Measurements from ENCODE around the gene ARHGEF4. TPM values are rescaled to one million over a fixed set of nuclear protein-coding genes. Genes with fewer than 3 reads are reported as not detected.

ARHGEF4 gene
- total and polyA plus RNA-seq, 2 experiments from 2014 or later = 4.6 to 16.6 TPM

DNA sequence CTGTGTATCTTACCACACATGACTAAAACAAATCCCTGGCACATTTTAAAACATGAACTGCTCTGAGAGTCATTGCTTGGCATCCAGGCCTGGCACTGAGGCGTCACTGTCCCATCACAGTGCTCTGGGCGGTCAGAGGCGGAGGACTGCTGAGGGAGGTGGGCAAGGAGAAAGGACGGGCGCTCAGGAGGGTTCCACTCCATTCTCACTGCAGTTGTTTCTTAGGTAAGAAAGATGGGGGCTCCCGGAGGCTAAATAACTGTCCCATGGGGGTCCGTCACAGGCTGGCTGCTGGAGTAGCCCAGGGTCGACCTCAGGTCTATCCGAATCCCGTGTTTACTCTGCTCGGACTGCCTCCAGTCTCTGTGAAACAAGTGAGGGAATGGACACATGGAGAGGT is 139.0 kb downstream of the ARHGEF4 start:
- H3K27me3 Mint-ChIP-seq (ENCODE audit: insufficient read depth, low read depth, poor library complexity) = peaks cover 2% of the 10 kb centered on the region
- H2AFZ ChIP-seq = no peak overlapping the region
- H3K4me1 ChIP-seq (ENCODE audit: insufficient read depth) = no peaks in the 10 kb centered on the region
- no peak for TF ChIP-seq ZNF114 (CRISPR knock-in tag; IDR thresholded peaks at IDR 0.05)
- TF ChIP-seq, protein P1, sequence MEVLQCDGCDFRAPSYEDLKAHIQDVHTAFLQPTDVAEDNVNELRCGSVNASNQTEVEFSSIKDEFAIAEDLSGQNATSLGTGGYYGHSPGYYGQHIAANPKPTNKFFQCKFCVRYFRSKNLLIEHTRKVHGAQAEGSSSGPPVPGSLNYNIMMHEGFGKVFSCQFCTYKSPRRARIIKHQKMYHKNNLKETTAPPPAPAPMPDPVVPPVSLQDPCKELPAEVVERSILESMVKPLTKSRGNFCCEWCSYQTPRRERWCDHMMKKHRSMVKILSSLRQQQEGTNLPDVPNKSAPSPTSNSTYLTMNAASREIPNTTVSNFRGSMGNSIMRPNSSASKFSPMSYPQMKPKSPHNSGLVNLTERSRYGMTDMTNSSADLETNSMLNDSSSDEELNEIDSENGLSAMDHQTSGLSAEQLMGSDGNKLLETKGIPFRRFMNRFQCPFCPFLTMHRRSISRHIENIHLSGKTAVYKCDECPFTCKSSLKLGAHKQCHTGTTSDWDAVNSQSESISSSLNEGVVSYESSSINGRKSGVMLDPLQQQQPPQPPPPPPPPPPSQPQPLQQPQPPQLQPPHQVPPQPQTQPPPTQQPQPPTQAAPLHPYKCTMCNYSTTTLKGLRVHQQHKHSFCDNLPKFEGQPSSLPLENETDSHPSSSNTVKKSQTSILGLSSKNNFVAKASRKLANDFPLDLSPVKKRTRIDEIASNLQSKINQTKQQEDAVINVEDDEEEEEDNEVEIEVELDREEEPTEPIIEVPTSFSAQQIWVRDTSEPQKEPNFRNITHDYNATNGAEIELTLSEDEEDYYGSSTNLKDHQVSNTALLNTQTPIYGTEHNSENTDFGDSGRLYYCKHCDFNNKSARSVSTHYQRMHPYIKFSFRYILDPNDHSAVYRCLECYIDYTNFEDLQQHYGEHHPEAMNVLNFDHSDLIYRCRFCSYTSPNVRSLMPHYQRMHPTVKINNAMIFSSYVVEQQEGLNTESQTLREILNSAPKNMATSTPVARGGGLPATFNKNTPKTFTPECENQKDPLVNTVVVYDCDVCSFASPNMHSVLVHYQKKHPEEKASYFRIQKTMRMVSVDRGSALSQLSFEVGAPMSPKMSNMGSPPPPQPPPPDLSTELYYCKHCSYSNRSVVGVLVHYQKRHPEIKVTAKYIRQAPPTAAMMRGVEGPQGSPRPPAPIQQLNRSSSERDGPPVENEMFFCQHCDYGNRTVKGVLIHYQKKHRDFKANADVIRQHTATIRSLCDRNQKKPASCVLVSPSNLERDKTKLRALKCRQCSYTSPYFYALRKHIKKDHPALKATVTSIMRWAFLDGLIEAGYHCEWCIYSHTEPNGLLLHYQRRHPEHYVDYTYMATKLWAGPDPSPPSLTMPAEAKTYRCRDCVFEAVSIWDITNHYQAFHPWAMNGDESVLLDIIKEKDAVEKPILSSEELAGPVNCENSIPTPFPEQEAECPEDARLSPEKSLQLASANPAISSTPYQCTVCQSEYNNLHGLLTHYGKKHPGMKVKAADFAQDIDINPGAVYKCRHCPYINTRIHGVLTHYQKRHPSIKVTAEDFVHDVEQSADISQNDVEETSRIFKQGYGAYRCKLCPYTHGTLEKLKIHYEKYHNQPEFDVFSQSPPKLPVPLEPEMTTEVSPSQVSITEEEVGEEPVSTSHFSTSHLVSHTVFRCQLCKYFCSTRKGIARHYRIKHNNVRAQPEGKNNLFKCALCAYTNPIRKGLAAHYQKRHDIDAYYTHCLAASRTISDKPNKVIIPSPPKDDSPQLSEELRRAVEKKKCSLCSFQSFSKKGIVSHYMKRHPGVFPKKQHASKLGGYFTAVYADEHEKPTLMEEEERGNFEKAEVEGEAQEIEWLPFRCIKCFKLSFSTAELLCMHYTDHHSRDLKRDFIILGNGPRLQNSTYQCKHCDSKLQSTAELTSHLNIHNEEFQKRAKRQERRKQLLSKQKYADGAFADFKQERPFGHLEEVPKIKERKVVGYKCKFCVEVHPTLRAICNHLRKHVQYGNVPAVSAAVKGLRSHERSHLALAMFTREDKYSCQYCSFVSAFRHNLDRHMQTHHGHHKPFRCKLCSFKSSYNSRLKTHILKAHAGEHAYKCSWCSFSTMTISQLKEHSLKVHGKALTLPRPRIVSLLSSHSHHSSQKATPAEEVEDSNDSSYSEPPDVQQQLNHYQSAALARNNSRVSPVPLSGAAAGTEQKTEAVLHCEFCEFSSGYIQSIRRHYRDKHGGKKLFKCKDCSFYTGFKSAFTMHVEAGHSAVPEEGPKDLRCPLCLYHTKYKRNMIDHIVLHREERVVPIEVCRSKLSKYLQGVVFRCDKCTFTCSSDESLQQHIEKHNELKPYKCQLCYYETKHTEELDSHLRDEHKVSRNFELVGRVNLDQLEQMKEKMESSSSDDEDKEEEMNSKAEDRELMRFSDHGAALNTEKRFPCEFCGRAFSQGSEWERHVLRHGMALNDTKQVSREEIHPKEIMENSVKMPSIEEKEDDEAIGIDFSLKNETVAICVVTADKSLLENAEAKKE (CRISPR knock-in tag; IDR thresholded peaks at IDR 0.05) = no peak
- no peak for TF ChIP-seq JUNB (IDR thresholded peaks at IDR 0.05; ENCODE audit: unreplicated experiment)
- TF ChIP-seq NANOG (IDR thresholded peaks at IDR 0.05; ENCODE audit: borderline replicate concordance) = no peak
- TF ChIP-seq, protein P2, sequence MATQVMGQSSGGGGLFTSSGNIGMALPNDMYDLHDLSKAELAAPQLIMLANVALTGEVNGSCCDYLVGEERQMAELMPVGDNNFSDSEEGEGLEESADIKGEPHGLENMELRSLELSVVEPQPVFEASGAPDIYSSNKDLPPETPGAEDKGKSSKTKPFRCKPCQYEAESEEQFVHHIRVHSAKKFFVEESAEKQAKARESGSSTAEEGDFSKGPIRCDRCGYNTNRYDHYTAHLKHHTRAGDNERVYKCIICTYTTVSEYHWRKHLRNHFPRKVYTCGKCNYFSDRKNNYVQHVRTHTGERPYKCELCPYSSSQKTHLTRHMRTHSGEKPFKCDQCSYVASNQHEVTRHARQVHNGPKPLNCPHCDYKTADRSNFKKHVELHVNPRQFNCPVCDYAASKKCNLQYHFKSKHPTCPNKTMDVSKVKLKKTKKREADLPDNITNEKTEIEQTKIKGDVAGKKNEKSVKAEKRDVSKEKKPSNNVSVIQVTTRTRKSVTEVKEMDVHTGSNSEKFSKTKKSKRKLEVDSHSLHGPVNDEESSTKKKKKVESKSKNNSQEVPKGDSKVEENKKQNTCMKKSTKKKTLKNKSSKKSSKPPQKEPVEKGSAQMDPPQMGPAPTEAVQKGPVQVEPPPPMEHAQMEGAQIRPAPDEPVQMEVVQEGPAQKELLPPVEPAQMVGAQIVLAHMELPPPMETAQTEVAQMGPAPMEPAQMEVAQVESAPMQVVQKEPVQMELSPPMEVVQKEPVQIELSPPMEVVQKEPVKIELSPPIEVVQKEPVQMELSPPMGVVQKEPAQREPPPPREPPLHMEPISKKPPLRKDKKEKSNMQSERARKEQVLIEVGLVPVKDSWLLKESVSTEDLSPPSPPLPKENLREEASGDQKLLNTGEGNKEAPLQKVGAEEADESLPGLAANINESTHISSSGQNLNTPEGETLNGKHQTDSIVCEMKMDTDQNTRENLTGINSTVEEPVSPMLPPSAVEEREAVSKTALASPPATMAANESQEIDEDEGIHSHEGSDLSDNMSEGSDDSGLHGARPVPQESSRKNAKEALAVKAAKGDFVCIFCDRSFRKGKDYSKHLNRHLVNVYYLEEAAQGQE (IDR thresholded peaks at IDR 0.05; ENCODE audit: unreplicated experiment) = no peak
- no peak for TF ChIP-seq EZH2phosphoT487 (IDR thresholded peaks at IDR 0.05; ENCODE audit: unreplicated experiment)
- no peak for TF ChIP-seq STAT1 (IDR thresholded peaks at IDR 0.05; ENCODE audit: unreplicated experiment)
- TF ChIP-seq EZH2 (IDR thresholded peaks at IDR 0.05; ENCODE audit: low read depth, unreplicated experiment) = no peak
- TF ChIP-seq, protein P3, sequence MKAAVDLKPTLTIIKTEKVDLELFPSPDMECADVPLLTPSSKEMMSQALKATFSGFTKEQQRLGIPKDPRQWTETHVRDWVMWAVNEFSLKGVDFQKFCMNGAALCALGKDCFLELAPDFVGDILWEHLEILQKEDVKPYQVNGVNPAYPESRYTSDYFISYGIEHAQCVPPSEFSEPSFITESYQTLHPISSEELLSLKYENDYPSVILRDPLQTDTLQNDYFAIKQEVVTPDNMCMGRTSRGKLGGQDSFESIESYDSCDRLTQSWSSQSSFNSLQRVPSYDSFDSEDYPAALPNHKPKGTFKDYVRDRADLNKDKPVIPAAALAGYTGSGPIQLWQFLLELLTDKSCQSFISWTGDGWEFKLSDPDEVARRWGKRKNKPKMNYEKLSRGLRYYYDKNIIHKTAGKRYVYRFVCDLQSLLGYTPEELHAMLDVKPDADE (IDR thresholded peaks at IDR 0.05) = no peak
- TF ChIP-seq, protein P4, sequence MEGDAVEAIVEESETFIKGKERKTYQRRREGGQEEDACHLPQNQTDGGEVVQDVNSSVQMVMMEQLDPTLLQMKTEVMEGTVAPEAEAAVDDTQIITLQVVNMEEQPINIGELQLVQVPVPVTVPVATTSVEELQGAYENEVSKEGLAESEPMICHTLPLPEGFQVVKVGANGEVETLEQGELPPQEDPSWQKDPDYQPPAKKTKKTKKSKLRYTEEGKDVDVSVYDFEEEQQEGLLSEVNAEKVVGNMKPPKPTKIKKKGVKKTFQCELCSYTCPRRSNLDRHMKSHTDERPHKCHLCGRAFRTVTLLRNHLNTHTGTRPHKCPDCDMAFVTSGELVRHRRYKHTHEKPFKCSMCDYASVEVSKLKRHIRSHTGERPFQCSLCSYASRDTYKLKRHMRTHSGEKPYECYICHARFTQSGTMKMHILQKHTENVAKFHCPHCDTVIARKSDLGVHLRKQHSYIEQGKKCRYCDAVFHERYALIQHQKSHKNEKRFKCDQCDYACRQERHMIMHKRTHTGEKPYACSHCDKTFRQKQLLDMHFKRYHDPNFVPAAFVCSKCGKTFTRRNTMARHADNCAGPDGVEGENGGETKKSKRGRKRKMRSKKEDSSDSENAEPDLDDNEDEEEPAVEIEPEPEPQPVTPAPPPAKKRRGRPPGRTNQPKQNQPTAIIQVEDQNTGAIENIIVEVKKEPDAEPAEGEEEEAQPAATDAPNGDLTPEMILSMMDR (conservative IDR thresholded peaks at IDR 0.05; ENCODE audit: low read depth in 2 of 2) = no peak
- TF ChIP-seq CREB1 (CRISPR knock-in tag; IDR thresholded peaks at IDR 0.05; ENCODE audit: low read depth) = no peak
- no peak for TF ChIP-seq ZNF331 (CRISPR knock-in tag; IDR thresholded peaks at IDR 0.05; ENCODE audit: low read depth)
- TF ChIP-seq POLR2AphosphoS5 (IDR thresholded peaks at IDR 0.05; ENCODE audit: low read depth) = no peak
- no peak overlapping the region for H3K27ac Mint-ChIP-seq
- H3K9me2 ChIP-seq (ENCODE audit: insufficient read depth) = no peaks in the 10 kb centered on the region
- no peaks in the 10 kb centered on the region for H3K27me3 ChIP-seq (ENCODE audit: insufficient read depth)
- H4K20me1 ChIP-seq (replicated peaks; ENCODE audit: insufficient read depth) = no peaks in the 10 kb centered on the region
- H3K4me2 ChIP-seq = no peak overlapping the region
- no peaks in the 10 kb centered on the region for H3K79me2 ChIP-seq (replicated peaks; ENCODE audit: insufficient read depth)
- H3K4me3 ChIP-seq = no peak overlapping the region
- H3K4me1 Mint-ChIP-seq = no peaks in the 10 kb centered on the region
- DNase-seq (ENCODE audit: low spot score) (no peak), ATAC-seq (no peak)
- no peaks in the 10 kb centered on the region; the same call in 2 of the 3 replicates for H3K36me3 Mint-ChIP-seq (ENCODE audit: low read depth)
- H3F3A ChIP-seq (replicated peaks; ENCODE audit: low read depth) = no peaks in the 10 kb centered on the region
- H3K27ac ChIP-seq (ENCODE audit: low read depth) = no peak overlapping the region
- H3K36me3 ChIP-seq (ENCODE audit: insufficient read depth) = no peaks in the 10 kb centered on the region
- no peak overlapping the region for H3K4me3 Mint-ChIP-seq
- peaks cover 3% of the 10 kb centered on the region; the same call in 2 of the 3 replicates for H3K9me3 Mint-ChIP-seq

Data from GM23338 (cell line).